BE2C (cell line): ENCODE measurements around the gene MMP11.

Source experiments
- DNase-seq: peaks from one replicate; pipeline ENCODE4 v3.0.0-alpha.2; 2020
- H3K27me3 ChIP-seq: fragments of 250-450 bp; sonication (Bioruptor Pico); 2 replicates; pipeline ENCODE4 v1.5.1; 2020; ENCODE audit warnings: mild to moderate bottlenecking
- H3K36me3 ChIP-seq: fragments of 250-450 bp; sonication (Bioruptor Pico); 2 replicates; pipeline ENCODE4 v1.5.1; 2020; ENCODE audit warnings: mild to moderate bottlenecking
- H3K4me1 ChIP-seq: fragments of 250-450 bp; sonication (Bioruptor Pico); 2 replicates; pipeline ENCODE4 v1.5.1; 2020
- H3K4me3 ChIP-seq: 2 replicates; pipeline ENCODE4 v1.5.1; 2011; ENCODE audit warnings: low read depth, low read length
- H3K9me3 ChIP-seq: fragments of 250-450 bp; sonication (Bioruptor Pico); 2 replicates; pipeline ENCODE4 v1.5.1; 2020
- CTCF ChIP-seq: IDR thresholded peaks from 2 replicates; pipeline ENCODE4 v1.5.1; 2012; ENCODE audit warnings: mild to moderate bottlenecking, low read depth, low read length

The MMP11 gene

GRCh38 chr22:23822101-23822671 is 49.5 kb downstream of the MMP11 start:
- H3K27me3 ChIP-seq, result no peaks in the 10 kb centered on the region
- no peak overlapping the region for H3K4me3 ChIP-seq
- no peak for TF ChIP-seq CTCF
- H3K36me3 ChIP-seq, result peaks cover 81% of the 10 kb centered on the region
- H3K4me1 ChIP-seq, result peaks cover 15% of the 10 kb centered on the region
- DNase-seq, result no peak
- no peaks in the 10 kb centered on the region for H3K9me3 ChIP-seq

GRCh38 chr22:23823331-23823791 is 50.7 kb downstream of the MMP11 start:
- no peaks in the 10 kb centered on the region for H3K9me3 ChIP-seq
- peaks cover 81% of the 10 kb centered on the region for H3K36me3 ChIP-seq
- no peaks in the 10 kb centered on the region for H3K27me3 ChIP-seq
- TF ChIP-seq CTCF, result no peak
- H3K4me1 ChIP-seq, result peaks cover 22% of the 10 kb centered on the region
- H3K4me3 ChIP-seq, result no peak overlapping the region
- no peak for DNase-seq

- no peaks in the 10 kb centered on the region for H3K9me3 ChIP-seq
- no peaks in the 10 kb centered on the region for H3K27me3 ChIP-seq
- H3K4me3 ChIP-seq, result no peak overlapping the region
- H3K36me3 ChIP-seq, result peaks cover 84% of the 10 kb centered on the region
- peaks cover 22% of the 10 kb centered on the region for H3K4me1 ChIP-seq
- peak; percentile 26 for DNase-seq
- TF ChIP-seq CTCF, result no peak
Observed at GRCh38 chr22:23824476-23825245, 52.0 kb downstream of the MMP11 start.

- Histone ChIP-seq H3K4me3 (no peak overlapping the region), H3K4me1 (peaks cover 22% of the 10 kb centered on the region), H3K27me3 (no peaks in the 10 kb centered on the region), H3K36me3 (peaks cover 83% of the 10 kb centered on the region), H3K9me3 (no peaks in the 10 kb centered on the region)
- TF ChIP-seq CTCF, result no peak
- DNase-seq, result no peak
Observed at GRCh38 chr22:23825246-23825905, 52.7 kb downstream of the MMP11 start.

- Histone ChIP-seq H3K4me3 (no peak overlapping the region), H3K4me1 (peaks cover 22% of the 10 kb centered on the region), H3K36me3 (peaks cover 82% of the 10 kb centered on the region), H3K9me3 (no peaks in the 10 kb centered on the region), H3K27me3 (no peaks in the 10 kb centered on the region)
- TF ChIP-seq CTCF, result no peak
- peak; percentile 74 for DNase-seq
Observed at GRCh38 chr22:23826510-23827350, 54.1 kb downstream of the MMP11 start.
